ENCODE data around the gene LIN28A.
A peak's percentile ranks its signal among the peaks of the same experiment; 100 is the strongest.

The LIN28A gene

DNA sequence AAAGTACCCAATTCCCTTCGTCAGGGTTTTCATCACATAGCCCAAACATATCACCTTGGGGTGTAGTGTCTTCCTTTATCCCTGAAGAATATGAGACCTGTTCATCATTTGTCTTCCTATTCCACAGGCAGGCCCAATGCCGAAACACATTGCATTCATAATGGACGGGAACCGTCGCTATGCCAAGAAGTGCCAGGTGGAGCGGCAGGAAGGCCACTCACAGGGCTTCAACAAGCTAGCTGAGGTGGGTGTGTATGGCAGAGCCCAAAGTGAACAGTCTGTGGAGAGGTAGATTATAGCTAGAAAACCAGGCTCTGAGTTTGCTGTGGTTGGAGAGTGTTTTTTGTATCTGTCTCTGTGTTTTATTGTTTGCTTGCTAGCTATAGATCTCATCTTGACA, 27.4 kb downstream of the LIN28A start:
- DNase-seq = no peak

DNA sequence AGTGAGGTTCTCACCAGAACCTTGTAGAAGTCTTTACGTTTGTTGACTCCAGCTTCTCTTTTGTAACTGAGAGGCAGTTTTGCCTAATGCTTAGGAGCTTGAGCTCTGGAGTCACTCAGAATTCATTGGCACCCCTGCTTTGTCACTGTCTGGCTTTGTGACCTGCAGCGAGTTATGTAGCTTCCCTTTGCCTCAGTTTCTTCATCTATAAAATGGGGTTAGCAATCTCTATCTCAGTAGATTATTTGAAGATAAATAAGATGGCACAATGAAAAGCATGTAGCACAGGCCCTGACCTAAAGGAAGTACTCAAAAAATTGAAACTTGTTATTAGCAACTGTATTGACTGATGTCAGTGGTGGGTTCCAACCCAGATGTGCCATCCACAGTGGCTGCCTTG, 29.6 kb downstream of the LIN28A start:
- DNase-seq = no peak

DNA sequence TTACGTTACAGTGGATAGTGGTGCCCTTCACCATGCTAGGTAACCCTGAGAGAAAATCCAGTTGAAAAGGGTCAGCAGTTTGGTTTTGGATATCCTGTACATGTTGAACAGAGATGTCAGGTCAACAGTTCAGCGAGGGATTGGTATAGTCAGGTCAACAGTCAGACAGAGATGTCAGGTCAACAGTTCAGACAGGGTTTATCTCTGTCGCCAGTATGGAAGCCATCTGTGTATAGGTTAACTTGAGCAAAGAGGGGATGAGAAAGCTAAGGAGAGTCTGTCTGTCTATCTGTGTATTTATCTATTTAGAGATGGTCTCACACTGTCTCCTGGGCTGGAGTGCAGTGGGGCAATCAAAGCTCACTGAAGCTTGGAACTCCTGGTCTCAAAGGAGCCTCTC, 39.3 kb downstream of the LIN28A start:
- no peak for DNase-seq

DNA sequence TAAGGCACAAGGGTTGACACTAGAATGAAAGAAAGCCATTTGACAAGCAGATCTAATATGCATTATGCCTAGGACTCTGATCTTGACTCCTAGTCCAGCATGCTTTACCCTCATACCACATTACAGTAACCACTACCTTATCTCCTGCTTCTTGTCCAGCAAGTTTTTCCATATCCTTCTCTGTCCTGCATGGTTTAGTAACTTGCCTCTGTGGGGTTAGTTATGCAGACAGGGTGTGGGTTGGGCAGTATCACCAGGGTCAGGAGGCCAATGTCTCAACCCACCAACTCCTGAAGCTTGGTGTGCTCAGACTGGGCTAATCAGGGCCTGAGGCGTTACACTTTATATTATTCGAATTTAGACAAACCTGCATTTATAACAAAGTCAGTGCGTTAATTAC, 40.3 kb downstream of the LIN28A start:
- no peak for DNase-seq

- DNase-seq = no peak
These were observed 42.0 kb downstream of the LIN28A start for GRCh38 chr1:26452459-26453183.

DNA sequence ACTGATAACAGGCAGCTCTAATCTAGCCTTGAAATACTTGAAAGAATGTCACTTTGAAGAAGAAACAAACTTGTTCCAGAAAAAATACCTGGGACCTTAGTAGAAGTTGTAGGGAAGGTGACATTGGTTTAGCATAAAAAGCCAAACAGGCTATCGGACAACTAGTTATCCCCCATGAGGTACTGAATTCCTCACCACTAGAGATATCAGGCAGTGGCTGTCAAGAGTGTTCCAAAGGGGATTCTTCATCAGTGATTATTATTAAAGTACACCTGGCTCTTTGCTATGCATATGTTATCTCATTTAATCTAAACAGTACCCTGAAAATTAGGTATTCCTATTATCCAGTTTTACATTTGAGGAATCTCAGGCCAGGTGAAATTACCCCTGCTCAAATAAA, 48.5 kb downstream of the LIN28A start:
- no peak for DNase-seq

DNA sequence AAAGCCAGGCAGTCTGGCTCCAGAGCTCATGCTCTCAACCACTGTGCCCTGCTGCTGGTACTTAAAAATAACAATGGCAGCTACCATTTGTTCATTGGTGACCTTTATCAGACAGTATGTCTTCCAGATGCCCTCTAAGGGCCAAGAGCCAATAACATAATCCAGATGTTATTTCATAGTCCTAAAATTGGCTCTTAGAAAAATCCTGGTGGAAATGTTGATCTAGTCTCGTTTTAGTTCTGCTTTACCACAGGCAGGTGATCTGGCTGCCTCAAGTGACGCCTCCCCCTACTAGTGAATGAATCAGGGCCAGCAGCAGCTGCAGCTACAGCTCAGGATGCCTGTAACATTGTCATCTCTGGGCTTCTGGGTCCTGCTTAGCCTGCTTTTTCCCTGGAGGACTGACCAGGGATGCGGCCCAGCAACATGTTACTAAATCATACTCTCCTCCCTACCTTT, 49.0 kb downstream of the LIN28A start:
- no peak for DNase-seq

DNA sequence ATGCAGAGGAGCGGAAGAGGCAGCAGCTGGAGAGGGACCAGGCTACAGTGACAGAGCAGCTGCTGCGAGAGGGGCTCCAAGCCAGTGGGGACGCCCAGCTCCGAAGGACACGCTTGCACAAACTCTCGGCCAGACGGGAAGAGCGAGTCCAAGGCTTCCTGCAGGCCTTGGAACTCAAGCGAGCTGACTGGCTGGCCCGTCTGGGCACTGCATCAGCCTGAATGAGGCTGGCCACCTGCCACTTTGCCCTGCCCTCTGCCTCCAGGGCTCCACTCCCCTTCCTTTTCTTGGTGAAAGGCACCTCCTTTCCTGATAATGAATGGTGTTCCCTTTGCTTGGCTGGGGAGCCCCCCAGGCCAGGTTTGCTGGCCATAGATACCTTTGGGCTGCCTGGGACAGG, 58.3 kb downstream of the LIN28A start:
- no peak for DNase-seq

- DNase-seq = no peak
These were observed 58.9 kb downstream of the LIN28A start for GRCh38 chr1:26469558-26469957.

DNA sequence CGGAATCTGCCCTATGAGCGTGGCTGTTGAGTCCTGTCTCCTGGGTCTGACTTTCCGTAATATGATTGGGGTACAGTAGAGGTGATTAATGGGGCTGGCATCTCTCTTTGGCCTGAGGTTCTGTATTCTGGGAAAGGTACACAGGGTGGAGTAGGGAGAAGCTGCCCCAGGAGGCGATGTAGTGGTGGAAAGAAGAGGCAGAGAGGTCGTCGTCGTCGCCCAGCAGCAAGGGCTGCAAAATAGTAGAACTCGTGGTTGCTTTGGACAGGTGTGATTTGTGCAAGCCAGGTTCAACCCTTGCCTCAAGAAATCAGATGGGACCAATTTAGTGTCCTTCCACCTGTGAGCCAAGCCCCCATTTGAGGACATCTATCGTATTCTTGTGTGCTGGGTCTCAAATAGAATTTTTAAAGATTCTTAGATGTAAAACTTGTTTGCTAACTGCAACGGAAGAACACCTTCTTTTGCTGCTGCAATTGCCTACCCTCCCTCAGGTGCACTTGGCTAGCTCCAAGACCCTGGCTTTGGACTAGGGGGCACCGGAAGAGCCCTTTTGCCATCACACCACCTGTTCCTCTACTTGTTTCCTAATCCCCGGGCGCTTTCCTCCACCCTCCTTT, 60.4 kb downstream of the LIN28A start:
- no peak for DNase-seq

DNA sequence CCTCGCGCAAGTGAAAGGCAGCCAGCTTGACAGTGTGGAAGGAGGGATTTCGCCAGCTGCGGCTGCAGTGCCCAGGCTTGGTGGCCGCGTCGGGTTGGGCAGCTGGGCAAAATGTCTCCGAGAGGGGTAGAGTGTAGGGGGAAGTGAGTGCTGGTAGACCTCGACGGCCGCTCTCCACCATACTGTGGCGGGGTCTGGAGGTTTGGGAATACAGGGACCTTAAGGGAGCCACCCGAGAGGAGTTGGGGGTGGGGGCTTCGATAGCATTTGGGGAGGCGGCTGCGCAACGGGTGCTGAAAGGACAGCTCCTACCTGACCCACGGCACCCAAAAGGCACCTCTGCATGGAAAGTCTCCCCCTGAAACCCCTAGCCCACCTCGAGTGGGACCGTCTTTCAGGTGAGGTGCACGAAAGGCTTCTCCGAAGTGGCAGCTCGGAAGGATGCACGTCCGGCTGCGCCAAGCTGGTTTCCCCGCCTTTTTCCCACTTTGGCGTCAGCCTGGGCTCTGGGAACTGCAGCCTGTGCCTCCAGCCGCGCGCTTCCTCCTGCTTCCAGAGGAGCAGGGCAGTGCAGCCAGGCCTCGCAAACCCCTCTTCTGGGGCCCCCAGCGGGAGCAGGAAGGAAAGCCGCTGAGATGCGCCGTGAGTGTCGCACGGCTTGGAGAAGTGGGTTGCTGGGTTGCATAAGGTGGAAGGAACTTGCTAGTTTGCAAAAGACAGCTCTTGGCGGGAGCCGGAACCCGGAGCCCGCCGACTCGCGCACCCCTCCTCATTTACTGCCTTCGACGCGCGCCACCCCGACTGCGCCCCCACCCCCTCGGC, 61.1 kb downstream of the LIN28A start:
- peak; percentile 14 for DNase-seq

DNA sequence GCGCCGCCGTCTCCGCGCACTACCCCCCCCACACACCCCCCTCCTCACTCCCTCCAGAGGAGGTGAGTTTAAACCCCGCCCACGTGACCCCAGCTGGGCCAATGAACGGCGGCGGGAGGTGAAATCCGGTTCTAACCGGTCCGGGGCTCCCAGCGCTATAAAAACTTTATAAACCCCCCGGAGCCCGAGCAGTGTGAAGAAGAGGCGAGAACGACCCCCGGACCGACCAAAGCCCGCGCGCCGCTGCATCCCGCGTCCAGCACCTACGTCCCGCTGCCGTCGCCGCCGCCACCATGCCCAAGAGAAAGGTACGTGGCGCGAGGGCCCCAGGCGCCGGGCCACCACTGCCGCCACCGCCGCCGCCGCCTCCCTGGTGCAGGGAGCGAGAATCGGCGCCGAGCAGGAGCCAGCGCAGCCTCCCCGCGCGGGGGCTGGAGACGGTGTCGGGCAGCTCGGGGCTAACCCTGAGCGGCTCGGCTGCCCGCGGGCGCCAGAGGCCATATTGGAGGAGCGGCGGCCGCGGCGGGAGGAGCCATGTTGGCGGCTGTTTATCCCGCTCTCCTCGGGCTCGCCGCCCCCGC, 61.8 kb downstream of the LIN28A start, which contains the start of gene HMGN2:
Gene HMGN2, plus strand, starts transcription at position 121 of the 581 bp plus-strand sequence. Its CDS starts 173 bp downstream, at position 294.
- DNase-seq = peak; percentile 71

GRCh38 chr1:26472901-26473845, 62.6 kb downstream of the LIN28A start:
- peak; percentile 62 for DNase-seq

DNA sequence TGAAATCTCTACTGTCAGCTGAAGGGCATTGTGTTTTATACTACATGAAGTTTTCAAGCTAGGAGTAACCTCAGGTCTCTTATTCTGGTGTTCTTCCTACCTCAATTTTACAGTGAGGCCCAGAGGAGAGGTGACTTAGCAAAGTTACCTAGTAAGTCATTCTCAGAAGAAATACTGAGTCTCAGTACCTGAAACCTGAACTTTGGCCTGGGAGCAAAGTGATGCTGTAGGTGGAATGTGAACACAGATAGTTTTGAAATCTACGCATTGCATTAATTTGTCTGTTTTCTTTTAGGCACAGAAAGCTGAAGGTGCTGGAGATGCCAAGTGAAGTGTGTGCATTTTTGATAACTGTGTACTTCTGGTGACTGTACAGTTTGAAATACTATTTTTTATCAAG, 64.2 kb downstream of the LIN28A start:
- DNase-seq = no peak

GRCh38 chr1:26475989-26476388, 65.4 kb downstream of the LIN28A start:
- no peak for DNase-seq

DNA sequence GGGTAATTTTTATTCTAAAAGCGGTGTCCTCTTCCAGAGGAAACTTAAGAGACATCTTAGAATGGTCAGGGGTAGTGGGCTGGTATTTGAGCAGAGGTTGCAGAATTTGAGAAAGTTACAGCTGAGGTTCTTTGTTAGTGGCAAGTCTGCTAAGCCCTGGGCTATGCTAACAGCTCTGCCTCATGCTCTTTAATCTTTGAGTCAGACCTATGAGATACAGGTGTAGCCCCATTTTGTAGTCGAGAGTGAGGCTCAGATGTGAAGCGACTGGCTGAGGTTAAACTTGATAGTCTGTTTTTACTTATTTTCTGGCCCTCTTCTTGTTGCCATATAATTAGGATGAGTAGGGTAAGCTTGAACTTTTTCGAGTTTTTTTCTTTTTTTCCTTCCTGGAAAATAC, 66.3 kb downstream of the LIN28A start:
- DNase-seq = no peak

DNA sequence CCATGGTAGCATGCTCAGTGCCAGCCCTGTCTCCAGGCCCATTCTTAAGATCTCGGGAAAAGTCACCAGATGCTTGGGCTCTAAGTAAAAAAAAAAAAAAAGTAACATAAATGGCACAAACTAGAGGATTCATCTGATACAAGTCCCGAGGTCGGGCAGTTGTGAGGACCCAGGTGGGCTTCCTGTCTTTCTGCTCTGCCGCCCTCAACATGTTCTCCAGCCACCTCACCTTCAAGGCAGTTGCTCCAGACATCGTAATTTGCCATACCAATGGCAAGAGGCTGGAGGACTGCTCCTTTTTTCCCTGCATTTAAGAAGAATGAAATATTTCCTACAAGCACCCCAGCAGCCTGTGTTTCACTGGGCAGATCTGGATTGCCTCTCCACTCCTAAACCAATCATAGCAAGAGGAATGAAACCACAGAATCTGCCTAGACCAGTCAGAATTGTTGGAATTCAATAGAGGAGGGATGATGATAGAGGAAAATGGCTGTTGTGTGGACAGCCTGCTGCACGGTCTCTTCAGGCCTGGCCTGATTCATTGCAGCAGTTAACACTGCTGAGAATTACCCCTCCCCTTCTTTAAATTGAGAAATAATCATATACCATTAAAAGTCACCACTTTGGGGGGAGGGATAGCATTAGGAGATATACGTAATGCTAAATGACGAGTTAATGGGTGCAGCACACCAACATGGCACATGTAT, 67.0 kb downstream of the LIN28A start:
- no peak for DNase-seq

GRCh38 chr1:26478159-26478558, 67.5 kb downstream of the LIN28A start:
- no peak for DNase-seq

DNA sequence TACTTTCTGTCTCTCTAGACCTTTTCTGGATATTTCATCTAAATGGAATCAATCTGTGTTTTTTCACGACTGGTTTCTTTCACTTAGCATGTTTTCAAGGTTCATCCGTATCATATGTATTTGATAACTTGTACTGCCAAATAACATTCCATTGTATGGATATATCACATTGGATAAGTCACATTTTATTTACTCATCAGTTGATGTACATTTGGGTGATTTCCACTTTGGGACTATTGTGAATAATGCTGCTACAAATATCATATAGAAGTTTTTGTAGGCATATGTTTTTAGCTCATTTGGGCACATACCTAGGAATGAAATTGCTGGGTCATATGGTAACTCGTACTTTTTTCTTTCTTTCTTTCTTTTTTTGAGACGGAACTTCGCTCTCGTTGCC, 68.4 kb downstream of the LIN28A start:
- DNase-seq = no peak

All from 8988T (cell line).